ENCODE results near the gene CAPN1. TPM values are rescaled to one million over a fixed set of nuclear protein-coding genes. Genes with fewer than 3 reads are reported as not detected.
"Not testable (repeated sequence)": the region's sequence is repeated elsewhere in the genome, so short reads cannot be mapped to it uniquely, and the experiment has no call there.

Gene CAPN1
- total RNA-seq, 1 donor from 2014 or later: 154 TPM

- DNase-seq (ENCODE audit: extremely low spot score, unreplicated experiment): no peak
- Mint-ChIP-seq H3K4me1 (ENCODE audit: unreplicated experiment) (no peaks in the 10 kb centered on the region), H3K4me3 (ENCODE audit: unreplicated experiment) (no peak overlapping the region), H3K9me3 (ENCODE audit: unreplicated experiment) (no peaks in the 10 kb centered on the region), H3K36me3 (ENCODE audit: unreplicated experiment) (no peaks in the 10 kb centered on the region), H3K27ac (ENCODE audit: unreplicated experiment) (no peak overlapping the region), H3K27me3 (ENCODE audit: unreplicated experiment) (peaks cover 54% of the 10 kb centered on the region)
- TF ChIP-seq CTCF (IDR thresholded peaks at IDR 0.05): no peak
Measured at GRCh38 chr11:65141896-65142494, 39.7 kb upstream of the CAPN1 start.

- Mint-ChIP-seq H3K27me3 (ENCODE audit: unreplicated experiment) (peaks cover 25% of the 10 kb centered on the region), H3K9me3 (ENCODE audit: unreplicated experiment) (no peaks in the 10 kb centered on the region)
Measured at GRCh38 chr11:65147352-65148075, 34.2 kb upstream of the CAPN1 start.

GRCh38 chr11:65148657-65149056 lies 33.1 kb upstream of the CAPN1 start:
- H3K4me1 Mint-ChIP-seq (ENCODE audit: unreplicated experiment): peaks cover 16% of the 10 kb centered on the region
- no peak for TF ChIP-seq CTCF (IDR thresholded peaks at IDR 0.05)
- no peak overlapping the region for H3K27ac Mint-ChIP-seq (ENCODE audit: unreplicated experiment)
- H3K9me3 Mint-ChIP-seq (ENCODE audit: unreplicated experiment): no peaks in the 10 kb centered on the region
- H3K36me3 Mint-ChIP-seq (ENCODE audit: unreplicated experiment): no peaks in the 10 kb centered on the region
- H3K27me3 Mint-ChIP-seq (ENCODE audit: unreplicated experiment): peaks cover 21% of the 10 kb centered on the region
- no peak overlapping the region for H3K4me3 Mint-ChIP-seq (ENCODE audit: unreplicated experiment)
- no peak for DNase-seq (ENCODE audit: extremely low spot score, unreplicated experiment)

More at GRCh38 chr11:65147352-65148075, 34.2 kb upstream of the CAPN1 start:
- Mint-ChIP-seq H3K36me3 (ENCODE audit: unreplicated experiment) (no peaks in the 10 kb centered on the region), H3K27ac (ENCODE audit: unreplicated experiment) (no peak overlapping the region), H3K4me3 (ENCODE audit: unreplicated experiment) (no peak overlapping the region), H3K4me1 (ENCODE audit: unreplicated experiment) (peaks cover 16% of the 10 kb centered on the region)
- DNase-seq (ENCODE audit: extremely low spot score, unreplicated experiment): no peak
- no peak for TF ChIP-seq CTCF (IDR thresholded peaks at IDR 0.05)

GRCh38 chr11:65150131-65150508 lies 31.6 kb upstream of the CAPN1 start:
- DNase-seq (ENCODE audit: extremely low spot score, unreplicated experiment); H3K36me3 Mint-ChIP-seq (ENCODE audit: unreplicated experiment); H3K9me3 Mint-ChIP-seq (ENCODE audit: unreplicated experiment): not testable (repeated sequence)
- peaks cover 16% of the 10 kb centered on the region for H3K4me1 Mint-ChIP-seq (ENCODE audit: unreplicated experiment)
- H3K4me3 Mint-ChIP-seq (ENCODE audit: unreplicated experiment): peak overlapping the region; percentile 19
- H3K27me3 Mint-ChIP-seq (ENCODE audit: unreplicated experiment): peaks cover 11% of the 10 kb centered on the region
- peak overlapping the region; percentile 94 for H3K27ac Mint-ChIP-seq (ENCODE audit: unreplicated experiment)

- Mint-ChIP-seq H3K4me1 (ENCODE audit: unreplicated experiment) (peaks cover 16% of the 10 kb centered on the region), H3K4me3 (ENCODE audit: unreplicated experiment) (peak overlapping the region; percentile 19), H3K9me3 (ENCODE audit: unreplicated experiment) (no peaks in the 10 kb centered on the region), H3K27me3 (ENCODE audit: unreplicated experiment) (peaks cover 6% of the 10 kb centered on the region), H3K27ac (ENCODE audit: unreplicated experiment) (peak overlapping the region; percentile 94), H3K36me3 (ENCODE audit: unreplicated experiment) (no peaks in the 10 kb centered on the region)
- DNase-seq (ENCODE audit: extremely low spot score, unreplicated experiment): peak; percentile 91
- no peak for TF ChIP-seq CTCF (IDR thresholded peaks at IDR 0.05)
Measured at GRCh38 chr11:65150509-65151299, 31.0 kb upstream of the CAPN1 start.
